ENCODE measurements around the gene FCN3. TPM values are rescaled to one million over a fixed set of nuclear protein-coding genes. Genes with fewer than 3 reads are reported as not detected.
"Not testable (repeated sequence)": the region's sequence is repeated elsewhere in the genome, so short reads cannot be mapped to it uniquely, and the experiment has no call there.

The FCN3 gene
- polyA plus RNA-seq, 1 experiment: not detected

GRCh38 chr1:27392778-27393635 lies 18.4 kb upstream of the FCN3 start:
- no peaks in the 10 kb centered on the region for H3K36me3 ChIP-seq (ENCODE audit: control insufficient read depth, insufficient read depth, low read length)
- peak; percentile 43 for TF ChIP-seq CTCF (IDR thresholded peaks at IDR 0.05; ENCODE audit: insufficient read depth, low read depth, low read length)
- DNase-seq (ENCODE audit: low read depth): no peak
- no peaks in the 10 kb centered on the region for H3K27me3 ChIP-seq (ENCODE audit: control insufficient read depth, insufficient read depth, low read length)
- H3K4me3 ChIP-seq (ENCODE audit: low read depth, low read length): peak overlapping the region; percentile 70
- ChIA-PET CTCF (interaction anchor here (0.9 to 11.9 kb wide), 9 partner anchors 9 to 291 kb away, joined by 3 to 353 read pairs (median 4); partner anchors contain the start of genes AHDC1 and MAP3K6), POLR2A (no interaction called here)

- CTCF ChIA-PET: interaction anchor here (0.6 to 5.2 kb wide), 12 partner anchors 10 to 269 kb away, joined by 3 to 105 read pairs (median 7); partner anchors contain the start of genes AHDC1 and MAP3K6
Observed at GRCh38 chr1:27392096-27392777, 17.6 kb upstream of the FCN3 start, which contains the start of gene GPR3. TSS of gene GPR3 (plus strand) at chr1:27392622. CDS start at chr1:27393799, 1,177 bp downstream.

GRCh38 chr1:27391511-27392095 lies 17.0 kb upstream of the FCN3 start:
- Histone ChIP-seq H3K36me3 (ENCODE audit: control insufficient read depth, insufficient read depth, low read length) (no peaks in the 10 kb centered on the region), H3K4me3 (ENCODE audit: low read depth, low read length) (peak overlapping the region; percentile 70; the same call in 1 of the 2 replicates), H3K27me3 (ENCODE audit: control insufficient read depth, insufficient read depth, low read length) (no peaks in the 10 kb centered on the region)
- ChIA-PET CTCF (interaction anchor here (0.6 to 5.2 kb wide), 18 partner anchors 11 to 271 kb away, joined by 3 to 105 read pairs (median 4); partner anchors contain the start of genes AHDC1 and MAP3K6), POLR2A (no interaction called here)
- 0 out of 2 replicates have a peak, but pooled peaks have one; percentile 22 for TF ChIP-seq CTCF (IDR thresholded peaks at IDR 0.05; ENCODE audit: insufficient read depth, low read depth, low read length)
- DNase-seq (ENCODE audit: low read depth): no peak

More at GRCh38 chr1:27392096-27392777, 17.6 kb upstream of the FCN3 start, which contains the start of gene GPR3:
- H3K4me3 ChIP-seq (ENCODE audit: low read depth, low read length): peak within 1 kb of the TSS; percentile 70
- DNase-seq (ENCODE audit: low read depth): no peak
- POLR2A ChIA-PET: no interaction called here
- peak; percentile 77 for TF ChIP-seq CTCF (IDR thresholded peaks at IDR 0.05; ENCODE audit: insufficient read depth, low read depth, low read length)
- H3K27me3 ChIP-seq (ENCODE audit: control insufficient read depth, insufficient read depth, low read length): no peaks in the 10 kb centered on the region
- no peaks in the 10 kb centered on the region for H3K36me3 ChIP-seq (ENCODE audit: control insufficient read depth, insufficient read depth, low read length)

DNA sequence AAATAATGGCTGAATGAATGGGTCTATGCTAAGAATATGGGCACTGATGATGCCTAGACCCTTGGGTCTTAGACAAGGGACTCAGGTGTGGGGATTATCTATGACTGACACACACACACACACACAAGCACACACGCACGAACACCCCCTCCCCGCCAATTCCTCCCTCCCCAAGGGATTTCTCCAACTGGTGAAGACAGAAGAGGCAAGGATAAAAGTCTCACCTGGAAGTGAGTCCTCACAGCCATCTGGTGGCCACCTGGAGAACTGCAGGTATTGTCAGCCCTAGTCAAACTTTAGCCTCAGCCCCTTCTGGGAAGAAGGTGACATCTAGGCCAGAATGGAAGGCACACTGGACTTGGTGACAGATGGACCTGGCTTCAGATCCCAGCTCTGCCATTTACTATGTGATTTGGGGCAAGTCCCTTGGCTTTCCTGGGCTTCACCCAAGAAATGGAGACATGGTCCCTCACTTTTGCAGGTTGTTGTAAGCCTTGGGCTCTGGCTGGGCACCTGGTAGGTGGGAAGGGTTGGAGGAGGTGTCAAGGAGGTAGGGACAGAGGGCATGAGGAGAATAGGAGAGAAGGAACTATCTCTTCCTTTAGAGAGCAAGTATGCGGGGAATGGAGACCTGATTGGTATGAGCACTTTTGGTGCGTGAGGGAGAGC lies 13.8 kb upstream of the FCN3 start:
- peak; percentile 90 for TF ChIP-seq CTCF (IDR thresholded peaks at IDR 0.05; ENCODE audit: insufficient read depth, low read depth, low read length)
- Histone ChIP-seq H3K27me3 (ENCODE audit: control insufficient read depth, insufficient read depth, low read length) (peaks cover 3% of the 10 kb centered on the region; the same call in 1 of the 2 replicates), H3K4me3 (ENCODE audit: low read depth, low read length) (no peak overlapping the region), H3K36me3 (ENCODE audit: control insufficient read depth, insufficient read depth, low read length) (no peaks in the 10 kb centered on the region)
- CTCF ChIA-PET: interaction anchor here (0.7 to 8.7 kb wide), 19 partner anchors 8 to 89 kb away, joined by 3 to 170 read pairs (median 4); partner anchors contain the start of genes MAP3K6 and SYTL1
- no peak for DNase-seq (ENCODE audit: low read depth)
- POLR2A ChIA-PET: interaction anchor here (0.6 kb wide), 1 partner anchor 23 kb away, joined by 3 read pairs; no protein-coding TSS in a partner anchor

DNA sequence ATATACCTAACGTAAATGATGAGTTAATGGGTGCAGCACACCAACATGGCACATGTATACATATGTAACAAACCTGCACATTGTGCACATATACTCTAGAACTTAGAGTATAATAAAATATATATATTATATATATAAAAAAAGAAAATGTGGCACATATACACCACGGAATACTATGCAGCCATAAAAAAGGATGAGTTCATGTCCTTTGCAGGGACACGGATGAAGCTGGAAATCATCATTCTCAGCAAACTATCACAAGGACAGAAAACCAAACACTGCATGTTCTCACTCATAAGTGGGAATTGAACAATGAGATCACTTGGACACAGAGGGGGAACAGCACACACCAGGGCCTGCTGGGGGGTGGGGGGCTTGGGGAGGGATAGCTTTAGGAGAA lies 10.2 kb upstream of the FCN3 start:
- H3K4me3 ChIP-seq (ENCODE audit: low read depth, low read length); DNase-seq (ENCODE audit: low read depth); H3K27me3 ChIP-seq (ENCODE audit: control insufficient read depth, insufficient read depth, low read length); POLR2A ChIA-PET; H3K36me3 ChIP-seq (ENCODE audit: control insufficient read depth, insufficient read depth, low read length): not testable (repeated sequence)
- CTCF ChIA-PET: interaction anchor here (1.5 to 8.7 kb wide), 6 partner anchors 16 to 223 kb away, joined by 4 to 170 read pairs (median 8); partner anchors contain the start of gene MAP3K6
